ENCODE measurements around the gene PIGT.

PIGT gene

DNA sequence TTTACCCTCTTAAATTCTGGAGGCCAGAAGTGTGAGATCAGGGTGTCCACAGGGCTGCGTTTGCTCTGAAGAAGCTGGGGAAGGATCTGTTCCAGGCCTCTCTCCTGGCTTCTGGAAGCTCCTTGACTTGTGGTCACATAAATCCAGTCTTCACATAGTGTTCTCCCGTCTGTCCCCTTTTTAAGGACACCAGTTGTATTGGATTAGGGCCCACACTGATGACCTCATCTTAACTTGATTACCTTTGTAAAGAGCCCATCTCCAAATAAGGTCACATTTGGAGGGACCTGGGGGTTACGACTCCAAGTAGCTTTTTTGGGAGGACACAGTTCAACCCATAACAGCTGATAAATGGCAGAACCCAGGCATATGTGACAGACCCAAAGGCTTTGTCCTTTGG is 33.6 kb downstream of the PIGT start:
- WGBS, 2 experiments (ENCODE audit: insufficient coverage in 2 of 2): 78 to 96% methylated on average over 2 to 3 of the region's 3 CpGs
- no peak overlapping the region for H3K4me3 ChIP-seq (ENCODE audit: extremely low read depth, insufficient read depth, low read length, poor library complexity, severe bottlenecking)
- no peak overlapping the region for H3K27ac ChIP-seq (ENCODE audit: low read depth, low read length, severe bottlenecking)
- no peaks in the 10 kb centered on the region for H3K4me1 ChIP-seq (ENCODE audit: control insufficient read depth, insufficient read depth, low read length, poor library complexity, severe bottlenecking)
- H3K36me3 ChIP-seq (ENCODE audit: control insufficient read depth, insufficient read depth, low read length): no peaks in the 10 kb centered on the region
- no peaks in the 10 kb centered on the region for H3K9me3 ChIP-seq (ENCODE audit: control insufficient read depth, low read length)

- Histone ChIP-seq H3K36me3 (ENCODE audit: control insufficient read depth, insufficient read depth, low read length) (no peaks in the 10 kb centered on the region), H3K4me3 (ENCODE audit: extremely low read depth, insufficient read depth, low read length, poor library complexity, severe bottlenecking) (no peak overlapping the region), H3K27ac (ENCODE audit: low read depth, low read length, severe bottlenecking) (no peak overlapping the region), H3K4me1 (ENCODE audit: control insufficient read depth, insufficient read depth, low read length, poor library complexity, severe bottlenecking) (no peaks in the 10 kb centered on the region), H3K9me3 (ENCODE audit: control insufficient read depth, low read length) (no peaks in the 10 kb centered on the region)
- WGBS, 2 experiments (ENCODE audit: insufficient coverage in 2 of 2): 80 to 87% methylated on average over 4 of the region's 5 CpGs
Observed at GRCh38 chr20:45450097-45450818, 34.3 kb downstream of the PIGT start.

GRCh38 chr20:45452238-45452637 is 36.3 kb downstream of the PIGT start:
- Histone ChIP-seq H3K27ac (ENCODE audit: low read depth, low read length, severe bottlenecking) (no peak overlapping the region), H3K9me3 (ENCODE audit: control insufficient read depth, low read length) (no peaks in the 10 kb centered on the region), H3K4me1 (ENCODE audit: control insufficient read depth, insufficient read depth, low read length, poor library complexity, severe bottlenecking) (no peaks in the 10 kb centered on the region), H3K36me3 (ENCODE audit: control insufficient read depth, insufficient read depth, low read length) (no peaks in the 10 kb centered on the region), H3K4me3 (ENCODE audit: extremely low read depth, insufficient read depth, low read length, poor library complexity, severe bottlenecking) (no peak overlapping the region)
- no CpG with 5 or more reads among the region's 4 CpGs for WGBS, 2 experiments (ENCODE audit: insufficient coverage in 2 of 2)

GRCh38 chr20:45452772-45453691 is 37.1 kb downstream of the PIGT start:
- no peaks in the 10 kb centered on the region for H3K36me3 ChIP-seq (ENCODE audit: control insufficient read depth, insufficient read depth, low read length)

GRCh38 chr20:45456632-45457031 is 40.7 kb downstream of the PIGT start:
- Histone ChIP-seq H3K4me3 (ENCODE audit: extremely low read depth, insufficient read depth, low read length, poor library complexity, severe bottlenecking) (no peak overlapping the region), H3K4me1 (ENCODE audit: control insufficient read depth, insufficient read depth, low read length, poor library complexity, severe bottlenecking) (no peaks in the 10 kb centered on the region), H3K27ac (ENCODE audit: low read depth, low read length, severe bottlenecking) (no peak overlapping the region), H3K9me3 (ENCODE audit: control insufficient read depth, low read length) (no peaks in the 10 kb centered on the region), H3K36me3 (ENCODE audit: control insufficient read depth, insufficient read depth, low read length) (no peaks in the 10 kb centered on the region)
- WGBS, 2 experiments (ENCODE audit: insufficient coverage in 2 of 2): 11 to 20% methylated on average over 6 of the region's 6 CpGs

More at GRCh38 chr20:45452772-45453691, 37.1 kb downstream of the PIGT start:
- H3K4me1 ChIP-seq (ENCODE audit: control insufficient read depth, insufficient read depth, low read length, poor library complexity, severe bottlenecking): no peaks in the 10 kb centered on the region
- no peak overlapping the region for H3K4me3 ChIP-seq (ENCODE audit: extremely low read depth, insufficient read depth, low read length, poor library complexity, severe bottlenecking)
- no peaks in the 10 kb centered on the region for H3K9me3 ChIP-seq (ENCODE audit: control insufficient read depth, low read length)
- H3K27ac ChIP-seq (ENCODE audit: low read depth, low read length, severe bottlenecking): no peak overlapping the region
- WGBS, 2 experiments (ENCODE audit: insufficient coverage in 2 of 2): 80 to 89% methylated on average over 3 to 4 of the region's 4 CpGs

DNA sequence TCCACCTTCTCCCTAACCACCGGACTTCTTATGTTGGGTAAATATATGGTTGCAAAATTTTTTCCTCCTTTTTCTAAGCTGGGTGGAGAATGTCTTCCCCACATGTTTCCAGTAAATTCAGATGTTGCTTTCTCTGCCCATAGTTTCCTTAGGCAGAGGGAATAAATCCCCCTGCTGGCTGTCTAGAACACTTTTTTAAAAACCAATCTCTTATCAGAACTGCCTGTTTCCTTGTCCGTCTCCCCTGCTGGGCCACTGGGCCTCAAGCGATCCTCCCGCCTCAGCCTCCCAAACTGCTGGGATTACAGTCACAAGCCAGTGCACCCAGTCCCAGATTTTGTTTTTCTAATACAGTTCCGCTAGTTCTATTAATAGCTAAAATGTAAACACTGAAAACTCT is 43.7 kb downstream of the PIGT start:
- H3K27ac ChIP-seq (ENCODE audit: low read depth, low read length, severe bottlenecking): no peak overlapping the region
- no peaks in the 10 kb centered on the region for H3K9me3 ChIP-seq (ENCODE audit: control insufficient read depth, low read length)
- H3K4me1 ChIP-seq (ENCODE audit: control insufficient read depth, insufficient read depth, low read length, poor library complexity, severe bottlenecking): no peaks in the 10 kb centered on the region
- no peaks in the 10 kb centered on the region for H3K36me3 ChIP-seq (ENCODE audit: control insufficient read depth, insufficient read depth, low read length)
- 85 to 97% methylated on average over 3 of the region's 5 CpGs for WGBS, 2 experiments (ENCODE audit: insufficient coverage in 2 of 2)
- no peak overlapping the region for H3K4me3 ChIP-seq (ENCODE audit: extremely low read depth, insufficient read depth, low read length, poor library complexity, severe bottlenecking)

GRCh38 chr20:45461225-45461624 is 45.3 kb downstream of the PIGT start:
- H3K27ac ChIP-seq (ENCODE audit: low read depth, low read length, severe bottlenecking): no peak overlapping the region
- no peak overlapping the region for H3K4me3 ChIP-seq (ENCODE audit: extremely low read depth, insufficient read depth, low read length, poor library complexity, severe bottlenecking)
- no peaks in the 10 kb centered on the region for H3K4me1 ChIP-seq (ENCODE audit: control insufficient read depth, insufficient read depth, low read length, poor library complexity, severe bottlenecking)
- H3K9me3 ChIP-seq (ENCODE audit: control insufficient read depth, low read length): no peaks in the 10 kb centered on the region
- WGBS, 2 experiments (ENCODE audit: insufficient coverage in 2 of 2): 83 to 92% methylated on average over 1 of the region's 1 CpG
- no peaks in the 10 kb centered on the region for H3K36me3 ChIP-seq (ENCODE audit: control insufficient read depth, insufficient read depth, low read length)

GRCh38 chr20:45462711-45463509 is 47.0 kb downstream of the PIGT start:
- Histone ChIP-seq H3K4me1 (ENCODE audit: control insufficient read depth, insufficient read depth, low read length, poor library complexity, severe bottlenecking) (no peaks in the 10 kb centered on the region), H3K36me3 (ENCODE audit: control insufficient read depth, insufficient read depth, low read length) (no peaks in the 10 kb centered on the region), H3K4me3 (ENCODE audit: extremely low read depth, insufficient read depth, low read length, poor library complexity, severe bottlenecking) (no peak overlapping the region), H3K9me3 (ENCODE audit: control insufficient read depth, low read length) (no peaks in the 10 kb centered on the region), H3K27ac (ENCODE audit: low read depth, low read length, severe bottlenecking) (no peak overlapping the region)
- WGBS, 2 experiments (ENCODE audit: insufficient coverage in 2 of 2): 85 to 94% methylated on average over 4 to 5 of the region's 6 CpGs

DNA sequence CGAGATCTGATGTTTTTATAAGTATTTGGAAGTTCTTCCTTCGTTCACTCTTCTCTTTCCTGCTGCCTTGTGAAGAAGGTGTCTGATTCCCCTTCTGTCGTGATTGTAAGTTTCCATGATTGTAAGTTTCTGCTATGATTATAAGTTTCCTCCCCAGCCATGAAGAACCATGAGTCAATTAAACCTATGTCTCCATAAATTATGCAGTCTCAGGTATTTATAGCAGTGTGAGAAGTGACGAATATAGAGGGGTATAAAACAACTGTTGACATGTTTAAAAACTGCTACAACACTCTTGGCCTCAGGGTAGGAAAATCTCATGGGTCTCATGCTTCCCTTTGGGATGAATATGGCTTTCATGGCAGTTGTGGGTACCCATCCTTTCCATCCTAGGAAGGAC is 47.8 kb downstream of the PIGT start:
- Histone ChIP-seq H3K4me1 (ENCODE audit: control insufficient read depth, insufficient read depth, low read length, poor library complexity, severe bottlenecking) (no peaks in the 10 kb centered on the region), H3K9me3 (ENCODE audit: control insufficient read depth, low read length) (no peaks in the 10 kb centered on the region), H3K27ac (ENCODE audit: low read depth, low read length, severe bottlenecking) (no peak overlapping the region), H3K4me3 (ENCODE audit: extremely low read depth, insufficient read depth, low read length, poor library complexity, severe bottlenecking) (no peak overlapping the region), H3K36me3 (ENCODE audit: control insufficient read depth, insufficient read depth, low read length) (no peaks in the 10 kb centered on the region)
- WGBS, 2 experiments (ENCODE audit: insufficient coverage in 2 of 2): 93% methylated on average over 3 of the region's 4 CpGs; no CpG with 5 or more reads in 1 of the 2 experiments

- WGBS, 2 experiments (ENCODE audit: insufficient coverage in 2 of 2): no CpG with 5 or more reads among the region's 1 CpG
- H3K4me3 ChIP-seq (ENCODE audit: extremely low read depth, insufficient read depth, low read length, poor library complexity, severe bottlenecking): no peak overlapping the region
- H3K27ac ChIP-seq (ENCODE audit: low read depth, low read length, severe bottlenecking): no peak overlapping the region
- H3K36me3 ChIP-seq (ENCODE audit: control insufficient read depth, insufficient read depth, low read length): no peaks in the 10 kb centered on the region
- H3K9me3 ChIP-seq (ENCODE audit: control insufficient read depth, low read length): no peaks in the 10 kb centered on the region
- H3K4me1 ChIP-seq (ENCODE audit: control insufficient read depth, insufficient read depth, low read length, poor library complexity, severe bottlenecking): no peaks in the 10 kb centered on the region
Observed at GRCh38 chr20:45465491-45466266, 49.7 kb downstream of the PIGT start.
